GM19463 (cell line): ENCODE data around the gene IQGAP1.
"Not testable (repeated sequence)": the region's sequence is repeated elsewhere in the genome, so short reads cannot be mapped to it uniquely, and the experiment has no call there.

ENCODE experiments used
- ATAC-seq: cut with Tn5 transposase; IDR thresholded peaks from one replicate; pipeline ENCODE4 v1.9.1; 2021; ENCODE audit warnings: mild to moderate bottlenecking, moderate library complexity; ENCODE audit not compliant: unreplicated experiment

The IQGAP1 gene

DNA sequence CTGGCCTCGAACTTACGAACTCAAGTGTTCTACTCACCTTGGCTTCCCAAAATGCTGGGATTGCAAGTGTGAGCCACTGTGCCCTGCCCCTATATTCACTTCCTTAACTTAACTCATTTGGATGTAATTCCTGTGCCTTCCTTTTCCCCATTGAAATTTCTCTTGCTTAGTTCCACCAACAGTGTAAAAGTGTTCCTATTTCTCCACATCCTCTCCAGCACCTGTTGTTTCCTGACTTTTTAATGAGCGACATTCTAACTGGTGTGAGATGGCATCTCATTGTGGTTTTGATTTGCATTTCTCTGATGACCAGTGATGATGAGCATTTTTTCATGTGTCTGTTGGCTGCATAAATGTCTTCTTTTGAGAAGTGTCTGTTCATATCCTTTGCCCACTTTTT is 21.5 kb downstream of the IQGAP1 start:
- ATAC-seq = not testable (repeated sequence)

DNA sequence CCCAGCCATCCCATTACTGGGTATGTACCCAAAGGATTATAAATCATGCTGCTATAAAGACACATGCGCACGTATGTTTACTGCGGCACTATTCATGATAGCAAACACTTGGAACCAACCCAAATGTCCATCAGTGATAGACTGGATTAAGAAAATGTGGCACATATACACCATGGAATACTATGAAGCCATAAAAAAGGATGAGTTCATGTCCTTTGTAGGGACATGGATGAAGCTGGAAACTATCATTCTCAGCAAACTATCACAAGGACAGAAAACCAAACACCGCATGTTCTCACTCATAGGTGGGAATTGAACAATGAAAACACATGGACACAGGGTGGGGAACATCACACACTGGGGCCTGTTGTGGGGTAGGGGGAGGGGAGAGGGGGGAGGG is 22.3 kb downstream of the IQGAP1 start:
- ATAC-seq = not testable (repeated sequence)

DNA sequence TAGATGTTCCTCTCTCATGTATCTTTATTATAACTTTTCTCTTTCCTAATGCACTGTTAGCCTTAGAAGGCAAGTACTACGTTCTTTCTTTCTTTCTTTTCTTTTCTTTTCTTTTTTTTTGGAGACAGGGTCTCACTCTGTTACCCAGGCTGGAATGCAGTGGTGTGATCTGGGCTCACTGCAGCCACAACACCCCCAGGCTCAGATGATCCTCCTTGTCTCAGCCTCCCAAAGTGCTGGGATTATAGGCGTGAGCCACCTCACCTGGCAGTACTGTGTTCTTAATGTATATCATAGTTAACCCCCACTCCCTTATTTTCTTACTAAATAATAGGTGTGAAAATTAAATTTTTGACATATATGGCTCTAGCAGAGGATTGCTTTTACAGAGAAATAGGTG is 23.1 kb downstream of the IQGAP1 start:
- no peak for ATAC-seq

DNA sequence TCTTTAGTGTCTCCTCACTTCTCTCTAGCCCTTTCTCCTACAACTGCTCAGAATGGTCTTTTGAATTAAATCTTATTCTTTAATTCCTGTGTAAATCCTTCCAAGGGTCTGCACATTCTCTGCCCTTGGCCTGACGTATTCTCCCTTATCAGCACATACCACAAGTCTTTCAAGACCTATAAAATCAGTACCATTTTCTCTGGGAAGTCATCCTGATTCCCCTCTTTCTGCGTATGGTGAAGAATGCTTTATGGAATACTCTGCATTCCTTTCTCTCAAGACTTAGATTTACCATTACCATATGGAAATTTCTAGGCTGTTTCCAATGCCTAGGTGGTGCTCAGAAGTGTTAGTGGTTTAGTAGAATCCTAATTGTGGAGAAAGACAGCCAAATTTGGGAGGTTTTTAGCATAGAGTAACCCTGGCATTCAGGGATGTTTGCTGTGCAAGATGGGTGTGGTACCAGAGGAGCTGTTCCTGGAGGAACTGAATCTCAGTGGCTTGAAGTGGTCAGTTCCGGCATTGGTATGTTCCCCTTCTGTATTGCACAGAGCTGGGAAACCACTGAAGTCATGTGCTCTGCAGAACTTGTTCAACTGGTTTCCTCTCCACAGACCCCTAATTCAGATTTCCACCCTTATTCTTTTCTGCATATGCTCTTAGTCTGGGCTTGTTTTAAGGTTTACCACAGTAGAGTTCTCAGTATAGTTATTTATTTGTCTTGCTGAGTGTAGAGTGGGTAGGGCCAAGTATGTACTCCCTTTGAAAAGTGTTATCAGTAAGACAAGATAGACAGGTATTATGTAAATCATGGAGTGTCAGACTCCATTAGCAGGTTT is 24.5 kb downstream of the IQGAP1 start:
- peak; percentile 92 for ATAC-seq

DNA sequence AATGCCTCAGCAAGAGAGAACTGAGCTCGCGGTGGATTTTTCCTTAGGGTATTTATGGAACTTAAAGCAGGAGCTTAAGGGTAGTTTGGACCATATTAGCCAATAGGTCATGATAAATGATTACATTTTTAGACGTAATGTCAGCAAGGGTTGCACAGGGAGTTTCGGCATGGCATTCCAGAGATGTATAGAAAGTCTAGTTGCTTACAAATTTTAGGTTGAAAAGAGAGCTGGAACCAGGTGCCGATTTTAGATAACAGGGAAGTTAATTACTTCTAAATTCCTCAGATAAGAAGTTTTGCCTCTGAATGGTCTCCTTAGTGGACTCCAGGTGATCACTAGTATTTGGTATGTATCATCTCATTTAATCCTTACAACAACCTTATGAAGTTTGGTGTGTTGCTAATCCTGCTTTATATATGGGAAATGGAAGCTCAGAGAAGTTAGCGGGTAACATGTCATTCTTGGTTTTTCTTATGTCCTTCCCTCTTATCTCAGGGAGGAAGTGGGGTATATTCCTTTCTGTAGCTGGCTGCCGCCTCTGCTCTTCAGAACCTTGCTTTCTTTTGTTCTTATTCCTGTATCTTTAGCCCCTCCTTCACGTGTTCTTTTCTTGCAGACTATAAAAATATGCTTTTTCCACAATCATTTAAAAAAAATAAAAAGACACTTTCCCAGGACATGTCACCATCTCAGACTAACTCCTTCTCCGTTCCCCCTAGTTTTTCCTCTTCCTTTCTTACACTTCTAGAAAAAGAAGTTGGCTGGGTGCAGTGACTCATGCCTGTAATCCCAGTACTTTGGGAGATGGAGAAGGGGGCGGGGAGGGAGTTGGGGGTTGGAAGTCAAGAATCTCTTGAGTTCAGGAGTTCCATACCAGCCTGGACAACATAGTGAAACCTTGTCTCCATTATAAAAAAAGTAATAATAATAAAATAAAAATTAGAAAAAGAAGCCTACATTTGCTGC is 25.7 kb downstream of the IQGAP1 start:
- ATAC-seq = no peak

DNA sequence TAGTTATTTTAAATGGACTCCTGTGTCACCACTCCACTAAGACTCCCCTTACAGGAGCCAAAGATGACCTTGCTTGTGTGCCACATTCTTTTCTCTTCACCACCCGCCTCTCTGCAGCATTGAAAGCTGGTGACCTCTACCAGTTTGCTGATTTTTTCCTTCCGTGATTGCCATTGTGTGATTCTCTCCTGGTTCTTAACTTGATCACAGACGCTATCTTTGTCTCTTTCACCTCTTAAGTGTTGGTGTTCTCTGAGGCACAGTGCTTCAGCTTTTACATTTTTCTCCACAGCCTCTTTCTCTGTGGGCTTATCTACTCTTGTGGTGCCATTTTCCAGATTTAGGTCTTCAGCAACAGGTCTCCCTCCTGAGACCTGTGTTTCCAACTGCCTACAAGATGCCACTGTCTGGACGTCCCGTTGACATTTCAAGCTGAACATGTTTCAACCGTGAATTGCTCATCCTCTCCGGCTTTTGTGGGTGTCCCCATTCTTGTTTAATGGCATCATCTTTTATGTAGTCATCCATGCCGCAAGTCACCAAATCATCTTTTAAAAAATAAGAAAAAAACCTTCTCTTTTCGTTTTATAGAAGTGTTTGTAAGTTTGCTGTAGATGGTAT is 26.5 kb downstream of the IQGAP1 start:
- ATAC-seq = no peak

DNA sequence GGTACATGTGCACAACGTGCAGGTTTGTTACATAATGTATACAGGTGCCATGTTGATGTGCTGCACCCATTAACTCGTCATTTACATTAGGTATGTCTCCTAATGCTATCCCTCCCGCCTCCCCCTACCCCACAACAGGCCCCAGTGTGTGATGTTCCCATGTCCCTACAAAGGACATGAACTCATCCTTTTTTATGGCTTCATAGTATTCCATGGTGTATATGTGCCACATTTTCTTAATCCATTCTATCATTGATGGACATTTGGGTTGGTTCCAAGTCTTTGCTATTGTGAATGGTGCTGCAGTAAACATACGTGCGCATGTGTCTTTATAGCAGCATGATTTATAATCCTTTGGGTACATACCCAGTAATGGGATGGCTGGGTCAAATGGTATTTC is 28.0 kb downstream of the IQGAP1 start:
- not testable (repeated sequence) for ATAC-seq

DNA sequence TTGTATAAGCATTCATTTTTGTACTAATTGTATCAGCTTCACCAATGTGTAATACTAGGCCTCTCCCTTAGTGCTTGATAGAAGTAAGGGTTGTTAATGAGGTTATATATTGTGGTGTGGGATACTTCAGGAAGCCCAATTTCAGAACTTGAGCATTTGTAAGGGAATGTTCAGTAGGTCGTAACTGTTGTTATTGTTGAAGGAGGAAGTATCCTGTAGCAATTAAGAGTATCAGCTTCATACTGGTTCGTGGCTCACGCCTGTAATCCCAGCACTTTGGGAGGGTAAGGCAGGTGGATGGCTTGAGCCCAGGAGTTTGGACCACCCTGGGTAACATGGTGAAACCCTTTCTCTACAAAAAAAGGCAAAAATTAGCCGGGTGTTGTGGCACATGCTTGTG is 30.6 kb downstream of the IQGAP1 start:
- ATAC-seq = no peak

DNA sequence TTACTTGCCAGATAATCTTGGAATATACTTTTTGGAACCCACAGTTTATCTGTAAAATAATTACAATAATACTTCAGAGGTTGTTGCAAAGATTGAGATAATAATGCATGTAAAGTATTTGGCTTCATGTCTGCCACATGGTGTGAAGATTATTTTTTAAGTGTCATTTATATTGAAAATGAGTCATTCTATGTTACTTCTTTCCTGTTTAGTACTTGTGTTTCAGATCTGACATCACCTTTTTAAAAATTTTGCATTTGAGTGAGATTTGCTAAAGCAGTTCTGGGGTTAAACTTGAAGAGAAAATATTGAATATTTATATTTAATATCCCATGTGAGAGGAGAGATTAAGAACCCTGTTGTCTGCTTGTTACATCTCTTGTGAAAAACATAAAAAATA is 31.2 kb downstream of the IQGAP1 start:
- no peak for ATAC-seq

DNA sequence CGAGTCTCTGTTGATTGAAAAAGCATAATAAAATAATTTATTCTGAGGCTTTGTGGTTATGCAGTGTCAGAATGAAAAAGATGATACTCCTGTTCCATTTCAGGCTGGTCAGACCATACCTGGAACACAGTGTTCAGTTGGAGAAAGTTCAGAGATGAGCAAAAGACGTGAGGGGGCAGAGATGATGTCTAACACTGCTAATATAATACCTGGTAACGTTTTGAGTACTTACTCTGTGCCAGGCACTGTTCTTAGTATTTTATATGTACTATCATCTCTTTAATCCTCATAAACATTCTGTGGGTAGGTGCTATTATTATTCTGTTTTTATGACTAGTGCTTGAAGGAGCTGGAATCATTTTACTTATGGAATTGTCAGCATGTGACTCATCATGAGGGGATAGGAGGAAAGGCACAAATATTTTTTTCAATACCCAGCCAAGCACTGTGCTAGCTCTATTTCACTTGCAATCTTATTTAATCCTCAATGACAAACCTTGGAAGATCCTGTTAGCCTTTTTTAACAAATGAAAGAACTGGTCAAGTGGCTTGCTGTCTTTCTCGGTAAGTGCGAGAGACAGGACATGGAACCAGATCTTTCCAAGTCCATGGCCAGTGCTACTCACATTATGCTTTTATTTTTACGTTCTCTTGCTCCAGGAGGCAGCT is 31.8 kb downstream of the IQGAP1 start:
- peak; percentile 75 for ATAC-seq

DNA sequence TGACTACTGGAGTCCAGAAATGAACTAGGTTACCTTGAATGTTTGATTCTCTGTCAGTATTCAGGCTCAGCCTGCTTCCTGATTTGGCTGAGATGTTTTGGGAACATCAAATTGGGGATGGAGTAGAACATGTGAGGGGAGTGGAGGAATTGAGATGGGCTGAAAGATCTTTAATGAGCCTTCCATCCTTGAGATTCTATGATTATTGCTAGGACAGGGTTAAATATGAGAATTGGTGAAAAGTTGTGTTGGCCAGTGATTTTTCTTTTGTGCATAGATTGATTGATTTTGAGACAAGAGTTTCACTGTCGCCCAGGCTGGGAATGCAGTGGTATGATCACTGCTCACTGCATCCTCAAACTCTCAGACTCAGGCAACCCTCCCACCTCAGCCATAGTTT is 32.4 kb downstream of the IQGAP1 start:
- no peak for ATAC-seq

DNA sequence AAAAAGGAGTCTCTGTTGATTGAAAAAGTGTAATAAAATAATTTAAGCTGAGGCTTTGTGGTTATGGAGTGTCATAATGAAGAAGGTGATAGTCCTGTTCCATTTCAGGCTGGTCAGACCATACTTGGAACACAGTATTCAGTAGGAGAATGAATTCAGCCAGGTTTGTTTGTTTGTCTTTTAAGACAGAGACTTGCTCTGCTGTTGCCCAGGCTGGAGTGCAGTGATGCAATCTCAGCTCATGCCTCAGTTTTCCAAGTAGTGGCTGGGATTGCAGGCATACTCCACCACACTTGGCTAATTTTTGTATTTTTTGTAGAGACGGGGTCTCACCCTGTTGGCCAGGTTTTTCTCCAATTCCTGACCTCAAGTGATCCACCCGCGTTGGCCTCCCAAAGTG is 33.5 kb downstream of the IQGAP1 start:
- no peak for ATAC-seq

DNA sequence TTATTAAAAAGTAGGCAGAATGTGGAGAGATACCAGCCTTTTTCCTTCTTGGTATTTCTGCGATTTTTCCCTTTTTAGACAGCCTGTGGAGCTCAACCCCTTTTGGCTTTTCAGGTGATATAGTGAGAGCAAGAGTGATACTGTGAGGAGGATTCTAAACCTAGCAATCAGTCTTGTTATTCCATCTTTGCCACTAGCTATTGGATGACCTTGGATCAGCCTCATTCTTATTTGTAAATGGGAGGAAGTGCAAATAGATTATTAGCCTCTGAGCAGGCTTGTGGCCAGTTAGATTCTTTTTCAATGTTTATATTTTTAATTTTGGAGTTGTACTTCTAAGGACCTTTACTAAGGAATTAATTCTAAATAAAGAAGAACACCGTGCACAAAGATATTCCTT is 34.0 kb downstream of the IQGAP1 start:
- ATAC-seq = no peak

DNA sequence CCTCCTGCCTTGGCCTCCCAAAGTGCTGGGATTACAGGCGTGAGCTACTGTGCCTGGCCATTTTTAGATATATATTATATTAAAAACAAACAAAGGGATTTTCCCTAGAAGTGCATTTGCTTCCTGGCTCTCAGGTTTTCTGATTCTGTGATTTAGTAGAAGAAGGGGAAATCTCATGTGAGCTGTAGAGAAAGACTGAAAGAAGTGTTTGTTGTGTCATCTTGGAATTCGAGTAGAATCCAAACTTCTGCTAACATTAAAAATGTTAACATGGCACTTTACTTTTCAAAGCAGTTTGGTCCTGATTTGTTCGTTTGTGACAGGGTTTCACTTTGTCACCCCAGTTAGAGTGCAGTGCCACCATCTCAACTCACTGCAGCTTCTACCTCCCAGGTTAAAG is 34.9 kb downstream of the IQGAP1 start:
- no peak for ATAC-seq

DNA sequence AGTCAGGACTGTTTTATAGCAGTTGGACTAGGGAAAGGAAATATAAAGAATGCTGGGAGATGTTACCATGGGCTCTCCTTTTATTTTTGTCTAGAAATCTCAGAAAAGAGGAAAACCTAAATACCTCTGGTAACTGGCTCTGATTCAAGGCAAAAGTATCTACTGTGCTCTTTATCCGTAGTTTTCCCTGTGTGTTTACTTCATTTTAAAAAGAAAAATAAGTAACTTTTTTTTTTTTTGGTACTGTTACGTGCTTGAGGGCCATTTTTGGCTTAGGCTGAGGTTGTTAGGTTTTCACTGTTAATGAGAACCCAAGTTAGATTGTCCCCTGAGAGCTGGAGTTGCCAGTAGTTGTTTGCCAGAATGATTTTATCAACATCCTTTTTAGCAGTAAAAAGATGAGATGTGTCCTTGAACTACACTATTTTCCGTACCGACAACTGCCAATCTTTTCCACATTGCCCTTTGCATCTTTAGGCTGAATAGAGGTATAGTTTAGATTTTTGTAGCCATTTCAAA is 35.8 kb downstream of the IQGAP1 start:
- ATAC-seq = no peak

DNA sequence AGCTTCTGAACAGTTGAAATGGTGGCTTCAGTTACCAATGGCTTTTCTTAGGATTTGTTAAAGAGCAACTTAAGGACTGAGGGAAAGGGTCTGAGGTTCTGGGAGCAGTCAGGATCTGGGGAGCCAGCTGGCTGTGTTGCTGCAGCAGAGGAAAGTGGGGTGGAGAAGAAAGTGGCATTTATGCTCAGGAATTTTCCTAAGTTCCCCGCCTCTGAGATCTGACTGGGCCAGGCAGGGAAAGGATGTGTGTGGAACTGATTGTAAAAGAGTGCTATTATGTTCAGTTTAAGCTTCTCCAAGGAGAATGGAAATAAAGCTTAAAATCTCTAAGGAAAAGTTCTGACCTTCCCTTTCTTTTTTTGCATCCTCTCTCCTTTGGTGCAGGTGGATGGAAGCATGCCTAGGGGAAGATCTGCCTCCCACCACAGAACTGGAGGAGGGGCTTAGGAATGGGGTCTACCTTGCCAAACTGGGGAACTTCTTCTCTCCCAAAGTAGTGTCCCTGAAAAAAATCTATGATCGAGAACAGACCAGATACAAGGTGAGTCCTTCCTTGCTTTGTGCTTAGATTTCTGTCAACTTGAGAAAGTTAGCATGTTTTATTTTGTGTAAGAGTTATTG is 37.8 kb downstream of the IQGAP1 start:
- no peak for ATAC-seq

DNA sequence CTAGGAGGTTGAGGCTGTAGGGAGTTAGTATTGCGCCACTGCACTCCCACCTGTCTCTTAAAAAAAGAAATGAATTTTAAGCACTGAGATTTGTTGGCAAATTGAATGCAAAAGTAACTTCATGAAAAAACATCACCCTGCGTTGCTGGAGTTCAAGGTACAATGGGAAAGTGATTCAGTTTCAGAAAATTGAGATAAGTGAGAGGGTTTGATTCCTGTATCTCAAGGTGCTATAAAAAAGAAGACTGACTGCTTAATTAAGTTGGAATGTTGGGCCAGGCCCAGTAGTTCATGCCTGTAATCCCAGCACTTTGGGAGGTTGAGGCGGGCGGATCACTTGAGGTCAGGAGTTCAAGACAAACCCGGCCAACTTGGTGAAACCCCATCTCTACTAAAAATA is 39.1 kb downstream of the IQGAP1 start:
- ATAC-seq = no peak

DNA sequence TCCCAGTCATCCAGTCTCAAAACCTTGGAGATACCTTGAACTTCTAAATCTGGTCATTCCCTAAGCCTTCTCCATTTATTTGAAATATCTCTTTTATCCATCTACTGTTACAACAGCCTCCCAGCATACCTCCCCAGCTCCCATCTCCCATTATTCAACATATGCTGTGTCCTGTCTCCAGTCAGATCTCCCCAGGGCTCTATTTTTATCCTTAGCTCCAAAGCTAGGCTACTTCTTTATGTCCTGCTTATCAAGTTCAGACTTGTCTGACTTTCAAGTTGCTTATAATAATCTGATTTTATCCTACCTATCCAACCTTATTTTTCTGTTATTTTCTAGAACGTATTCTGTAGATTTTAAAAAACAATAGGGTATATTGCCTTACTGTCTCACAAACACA is 44.2 kb downstream of the IQGAP1 start:
- ATAC-seq = no peak

DNA sequence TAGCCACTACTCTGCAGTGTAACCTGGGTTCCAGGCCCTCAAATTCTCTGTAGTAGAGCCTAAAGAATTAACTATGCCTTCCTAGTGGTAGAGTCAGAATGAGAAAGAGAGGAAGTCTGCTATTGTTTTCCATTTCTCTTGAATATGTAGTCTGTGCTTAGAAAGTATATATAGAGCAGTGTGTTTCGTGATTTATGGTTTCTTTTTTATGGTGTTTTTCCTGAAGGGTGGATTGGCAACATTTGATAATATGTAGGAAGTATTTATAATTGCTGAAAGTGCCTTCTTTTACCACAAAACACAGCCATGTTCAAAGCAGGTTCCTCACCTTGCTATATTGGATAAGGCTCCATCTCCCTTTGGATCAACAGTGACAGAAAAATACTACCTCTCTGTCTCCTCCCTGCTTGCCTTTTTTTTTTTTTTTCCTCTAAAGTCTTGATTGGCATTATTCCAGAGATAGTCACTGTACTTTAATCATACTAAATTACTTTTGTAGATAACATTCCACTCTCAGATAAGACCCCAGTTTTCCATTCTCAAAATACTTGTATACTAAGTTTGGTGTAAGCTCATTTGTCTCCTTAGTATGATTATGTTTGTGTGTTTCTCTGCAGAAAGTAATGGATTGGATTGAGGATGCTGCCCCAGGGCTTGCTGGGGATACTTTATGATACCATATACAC is 47.8 kb downstream of the IQGAP1 start:
- ATAC-seq = no peak

DNA sequence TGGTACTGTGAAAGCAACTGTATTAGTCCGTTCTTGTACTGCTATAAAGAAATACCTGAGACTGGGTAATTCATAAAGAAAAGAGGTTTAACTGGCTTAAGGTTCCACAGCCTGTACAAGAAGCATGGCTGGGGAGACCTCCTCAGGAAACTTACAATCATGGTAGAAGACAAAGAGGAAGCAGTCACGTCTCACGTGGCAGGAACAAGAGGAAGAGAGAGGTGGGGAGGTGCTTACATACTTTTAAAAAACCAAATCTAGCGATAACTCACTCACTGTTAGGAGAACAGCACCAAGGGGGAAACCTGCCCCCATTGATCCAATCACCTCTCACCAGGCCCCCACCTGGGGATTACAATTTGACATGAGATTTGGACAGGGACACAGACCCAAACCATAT is 48.9 kb downstream of the IQGAP1 start:
- ATAC-seq = no peak
